ENCODE data around the gene DEFB121. TPM values are rescaled to one million over a fixed set of nuclear protein-coding genes. Genes with fewer than 3 reads are reported as not detected.

The DEFB121 gene
- polyA plus RNA-seq, 1 donor (not counting 4 experiments of a cell fraction or from before 2014, with no cell fraction given), result not detected

- no peak overlapping the region for H3K27ac ChIP-seq (ENCODE audit: control insufficient read depth, insufficient read depth, low read length)
- H2AFZ ChIP-seq (ENCODE audit: control insufficient read depth, low read length), result no peak overlapping the region
- no peaks in the 10 kb centered on the region for H3K4me1 ChIP-seq (ENCODE audit: control insufficient read depth, extremely low read depth, insufficient read depth, low read length)
- H3K9ac ChIP-seq (ENCODE audit: control insufficient read depth, extremely low read depth, insufficient read depth, low read length), result no peak overlapping the region
- H3K4me2 ChIP-seq (ENCODE audit: control insufficient read depth, extremely low read depth, insufficient read depth, low read depth, low read length), result no peak overlapping the region
- no peaks in the 10 kb centered on the region for H3K79me2 ChIP-seq (ENCODE audit: control insufficient read depth, insufficient read depth, low read length)
- H3K4me3 ChIP-seq (ENCODE audit: control insufficient read depth in 2 of 3, extremely low read depth in 1 of 3, insufficient read depth in 2 of 3, low read depth in 1 of 3, low read length in 3 of 3), result no peak overlapping the region
- no peaks in the 10 kb centered on the region for H3K36me3 ChIP-seq (ENCODE audit: control insufficient read depth in 2 of 2, extremely low read depth in 1 of 2, insufficient read depth in 2 of 2, low read length in 2 of 2)
- no peak for DNase-seq (ENCODE audit: low read depth, low spot score)
- FAIRE-seq, result no peak
- no peaks in the 10 kb centered on the region for H3K9me3 ChIP-seq (ENCODE audit: control insufficient read depth, low read depth, low read length)
- dilution Hi-C loops (cut with MboI; ENCODE audit: extremely low pct_ligation_motif_present, low sequenced_read_pairs), result no loop called here
- H3K9me1 ChIP-seq (ENCODE audit: control insufficient read depth, extremely low read depth, insufficient read depth, low read length), result no peaks in the 10 kb centered on the region
- no peak for TF ChIP-seq EZH2 (IDR thresholded peaks at IDR 0.05; ENCODE audit: low read length)
- no peak for TF ChIP-seq CTCF (optimal IDR thresholded peaks at IDR 0.05 in 1 of 3, IDR thresholded peaks at IDR 0.05 in 1 of 3, conservative IDR thresholded peaks at IDR 0.05 in 1 of 3; ENCODE audit: extremely low read depth in 1 of 3, insufficient read depth in 2 of 3, low read length in 3 of 3)
- no peaks in the 10 kb centered on the region for H4K20me1 ChIP-seq (ENCODE audit: control insufficient read depth, extremely low read depth, insufficient read depth, low read length)
- H3K27me3 ChIP-seq (ENCODE audit: control insufficient read depth, extremely low read depth, insufficient read depth, low read length), result no peaks in the 10 kb centered on the region
Observed at GRCh38 chr20:31415653-31416052, 9.6 kb upstream of the DEFB121 start.

- Histone ChIP-seq H3K9me3 (ENCODE audit: control insufficient read depth, low read depth, low read length) (no peaks in the 10 kb centered on the region), H3K4me1 (ENCODE audit: control insufficient read depth, extremely low read depth, insufficient read depth, low read length) (no peaks in the 10 kb centered on the region), H4K20me1 (ENCODE audit: control insufficient read depth, extremely low read depth, insufficient read depth, low read length) (no peaks in the 10 kb centered on the region), H3K36me3 (ENCODE audit: control insufficient read depth in 2 of 2, extremely low read depth in 1 of 2, insufficient read depth in 2 of 2, low read length in 2 of 2) (no peaks in the 10 kb centered on the region), H3K9ac (ENCODE audit: control insufficient read depth, extremely low read depth, insufficient read depth, low read length) (no peak overlapping the region), H3K4me3 (ENCODE audit: control insufficient read depth in 2 of 3, extremely low read depth in 1 of 3, insufficient read depth in 2 of 3, low read depth in 1 of 3, low read length in 3 of 3) (no peak overlapping the region), H3K9me1 (ENCODE audit: control insufficient read depth, extremely low read depth, insufficient read depth, low read length) (no peaks in the 10 kb centered on the region), H3K79me2 (ENCODE audit: control insufficient read depth, insufficient read depth, low read length) (no peaks in the 10 kb centered on the region), H2AFZ (ENCODE audit: control insufficient read depth, low read length) (no peak overlapping the region), H3K27ac (ENCODE audit: control insufficient read depth, insufficient read depth, low read length) (no peak overlapping the region), H3K4me2 (ENCODE audit: control insufficient read depth, extremely low read depth, insufficient read depth, low read depth, low read length) (no peak overlapping the region), H3K27me3 (ENCODE audit: control insufficient read depth, extremely low read depth, insufficient read depth, low read length) (no peaks in the 10 kb centered on the region)
- DNase-seq (ENCODE audit: low read depth, low spot score) (no peak), FAIRE-seq (no peak)
- no peak for TF ChIP-seq EZH2 (IDR thresholded peaks at IDR 0.05; ENCODE audit: low read length)
- no peak for TF ChIP-seq CTCF (optimal IDR thresholded peaks at IDR 0.05 in 1 of 3, IDR thresholded peaks at IDR 0.05 in 1 of 3, conservative IDR thresholded peaks at IDR 0.05 in 1 of 3; ENCODE audit: extremely low read depth in 1 of 3, insufficient read depth in 2 of 3, low read length in 3 of 3)
- dilution Hi-C loops (cut with MboI; ENCODE audit: extremely low pct_ligation_motif_present, low sequenced_read_pairs), result no loop called here
Observed at GRCh38 chr20:31414381-31414780, 8.4 kb upstream of the DEFB121 start.

Measured in keratinocyte (primary cell).